Pons (tissue), 1 donor: ENCODE measurements around the gene RABGAP1L.

Experiments used
- DNase-seq: peaks from one replicate; pipeline ENCODE4 v3.0.0-alpha.2; 2016; ENCODE audit warnings: low spot score

RABGAP1L gene

DNA sequence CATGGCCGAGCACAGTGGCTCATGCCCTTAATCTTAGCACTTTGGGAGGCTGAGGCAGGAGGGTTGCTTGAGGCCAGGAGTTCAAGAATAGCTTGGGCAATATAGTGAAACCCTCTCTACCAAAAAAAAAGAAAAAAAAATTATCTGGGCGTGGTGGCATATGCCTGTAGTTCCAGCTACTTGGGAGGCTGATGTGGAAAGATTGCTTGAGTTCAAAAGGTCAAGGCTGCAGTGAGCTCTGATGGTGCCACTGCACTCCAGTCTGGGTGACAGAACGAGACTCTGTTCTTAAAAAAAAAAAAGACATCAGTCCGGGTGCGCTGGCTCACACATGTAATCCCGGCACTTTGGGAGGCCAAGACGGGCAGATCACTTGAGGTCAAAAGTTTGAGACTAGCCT is 589.3 kb downstream of the RABGAP1L start:
- DNase-seq: no peak

DNA sequence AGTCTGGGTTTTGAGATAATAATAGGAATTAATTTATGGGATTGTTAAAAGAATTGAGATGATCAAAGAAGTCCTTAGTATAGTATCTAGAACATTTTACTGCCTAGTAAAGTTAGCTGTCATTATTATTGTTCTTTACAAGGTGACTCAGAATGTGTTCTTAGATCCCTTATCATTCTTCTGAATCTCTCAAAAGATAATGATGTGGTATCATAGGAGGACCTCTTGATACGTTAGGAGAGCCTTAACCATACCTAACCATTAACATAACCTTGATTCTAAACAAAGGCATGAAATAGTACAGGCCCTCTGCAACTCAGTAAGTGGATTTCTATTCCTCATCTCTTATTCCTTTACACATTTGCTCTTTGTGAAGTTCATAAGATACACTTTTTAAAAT is 593.8 kb downstream of the RABGAP1L start:
- no peak for DNase-seq

DNA sequence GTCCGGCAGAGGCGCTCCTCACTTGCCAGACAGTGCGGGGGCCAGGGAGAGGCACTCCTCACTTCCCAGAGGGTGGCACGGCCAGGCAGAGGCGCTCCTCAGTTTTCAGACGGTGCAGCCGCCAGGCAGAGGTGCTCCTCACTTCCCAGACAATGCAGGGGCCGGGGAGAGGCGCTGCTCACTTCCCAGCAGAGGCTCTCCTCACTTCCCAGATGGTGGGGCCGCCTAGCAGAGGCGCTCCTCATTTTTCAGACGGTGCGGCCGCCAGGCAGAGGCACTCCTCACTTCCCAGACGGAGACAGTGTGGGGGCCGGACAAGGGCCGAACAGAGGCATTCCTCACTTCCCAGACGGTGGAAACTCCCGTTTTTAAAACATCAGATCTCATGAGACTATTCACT is 602.0 kb downstream of the RABGAP1L start:
- no peak for DNase-seq

DNA sequence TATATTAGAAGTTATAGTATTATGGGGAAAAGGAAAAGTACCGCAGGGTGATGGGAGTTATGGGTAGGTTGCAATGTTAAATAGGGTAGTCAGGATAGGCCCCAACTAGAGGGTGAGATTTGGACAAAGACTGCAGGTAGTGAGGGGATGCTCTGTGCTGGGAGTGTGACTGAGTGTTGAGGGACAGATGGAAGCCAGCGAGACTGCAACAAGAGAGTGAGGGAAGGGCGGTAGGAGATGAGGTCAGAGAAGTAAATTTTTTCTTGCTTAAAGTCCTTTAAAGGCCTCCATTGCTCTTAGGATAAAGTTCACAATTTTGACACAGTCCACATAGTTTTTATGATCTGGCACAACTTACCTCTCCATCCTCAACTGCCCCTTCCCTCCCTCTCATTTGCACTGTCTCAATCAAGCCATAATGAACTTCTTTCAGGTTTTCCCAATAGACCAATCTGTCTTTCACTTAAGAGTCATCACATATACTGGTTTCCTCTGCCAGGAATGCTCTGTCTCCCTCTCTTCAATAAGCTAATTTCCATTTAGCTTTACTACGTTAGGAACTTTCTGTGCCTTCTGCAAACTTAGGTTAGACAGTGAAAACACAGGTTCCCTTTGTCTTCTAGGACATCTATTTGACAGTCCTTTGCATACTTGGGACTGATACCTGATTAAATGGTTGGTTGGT is 602.7 kb downstream of the RABGAP1L start:
- DNase-seq: no peak

DNA sequence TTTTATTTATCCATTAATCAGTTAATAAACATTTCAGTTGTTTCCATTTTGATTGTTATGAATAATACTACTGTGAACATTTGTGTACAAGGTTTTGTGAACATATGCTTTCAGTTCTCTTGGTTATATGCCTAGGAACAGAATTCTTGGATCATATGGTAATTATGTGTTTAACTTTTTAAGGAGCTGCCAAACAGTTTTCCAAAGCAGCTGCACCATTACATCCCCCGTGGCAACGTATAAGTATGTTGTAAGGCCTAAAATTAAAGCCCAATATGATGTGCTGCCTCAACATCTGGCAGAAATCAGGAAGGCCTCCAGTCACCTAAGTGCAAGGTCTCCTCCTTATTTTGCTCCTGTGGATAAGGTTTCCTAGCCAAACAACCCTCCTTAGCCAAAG is 604.9 kb downstream of the RABGAP1L start:
- no peak for DNase-seq

DNA sequence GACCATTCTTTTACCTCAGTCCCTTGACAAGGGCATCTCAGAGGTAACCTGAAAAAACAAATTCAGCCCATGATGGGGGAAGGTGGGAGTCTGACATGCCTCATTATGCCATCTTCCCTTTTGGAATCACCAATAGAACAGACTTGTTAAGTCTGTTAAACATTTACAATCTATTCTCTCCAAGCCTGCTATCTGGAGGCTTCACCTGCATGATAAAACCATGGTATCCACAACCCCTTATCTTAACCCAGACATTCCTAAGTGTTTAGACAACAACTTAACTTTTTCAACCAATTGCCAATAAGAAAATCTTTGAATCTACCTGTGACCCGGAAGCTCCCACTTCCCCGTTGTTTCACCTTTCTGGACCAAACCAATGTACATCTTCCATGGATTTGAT is 607.4 kb downstream of the RABGAP1L start:
- DNase-seq: no peak

DNA sequence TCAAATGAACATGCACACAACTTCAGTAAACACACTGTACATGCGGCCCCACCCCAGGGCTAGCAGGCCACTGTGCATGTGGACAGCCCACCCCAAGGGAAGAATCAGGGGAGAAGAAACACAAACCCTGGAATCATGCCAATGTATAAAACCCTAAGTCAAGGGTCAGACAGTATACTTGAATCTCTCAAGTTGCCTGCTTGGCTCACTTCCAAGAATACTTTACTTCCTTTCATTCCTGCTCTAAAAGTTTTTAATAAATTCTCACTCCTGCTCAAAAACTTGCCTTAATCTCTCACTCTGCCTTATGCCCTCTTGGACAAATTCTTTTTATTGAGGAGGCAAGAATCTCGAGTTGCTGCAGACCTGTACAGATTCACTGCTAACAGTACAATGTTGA is 609.2 kb downstream of the RABGAP1L start:
- no peak for DNase-seq

DNA sequence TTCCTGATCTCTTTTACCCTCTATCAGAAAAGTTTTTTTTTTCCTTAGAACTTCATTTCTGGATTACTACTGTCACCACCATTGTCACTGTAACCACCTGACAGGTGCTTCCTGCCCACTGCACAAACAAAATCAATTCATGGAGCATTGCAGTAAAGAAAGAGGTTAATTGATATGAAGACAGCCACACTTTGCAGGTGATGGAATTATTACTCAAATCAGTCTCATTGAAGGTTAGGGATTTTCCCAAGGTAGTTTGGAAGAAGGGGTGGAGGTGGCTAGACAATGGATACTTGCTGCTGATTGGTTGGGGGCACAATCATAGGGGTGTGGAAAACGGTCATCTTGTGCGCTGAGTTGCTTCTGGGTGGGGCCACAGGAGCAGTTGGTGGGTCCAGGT is 609.6 kb downstream of the RABGAP1L start:
- DNase-seq: no peak

DNA sequence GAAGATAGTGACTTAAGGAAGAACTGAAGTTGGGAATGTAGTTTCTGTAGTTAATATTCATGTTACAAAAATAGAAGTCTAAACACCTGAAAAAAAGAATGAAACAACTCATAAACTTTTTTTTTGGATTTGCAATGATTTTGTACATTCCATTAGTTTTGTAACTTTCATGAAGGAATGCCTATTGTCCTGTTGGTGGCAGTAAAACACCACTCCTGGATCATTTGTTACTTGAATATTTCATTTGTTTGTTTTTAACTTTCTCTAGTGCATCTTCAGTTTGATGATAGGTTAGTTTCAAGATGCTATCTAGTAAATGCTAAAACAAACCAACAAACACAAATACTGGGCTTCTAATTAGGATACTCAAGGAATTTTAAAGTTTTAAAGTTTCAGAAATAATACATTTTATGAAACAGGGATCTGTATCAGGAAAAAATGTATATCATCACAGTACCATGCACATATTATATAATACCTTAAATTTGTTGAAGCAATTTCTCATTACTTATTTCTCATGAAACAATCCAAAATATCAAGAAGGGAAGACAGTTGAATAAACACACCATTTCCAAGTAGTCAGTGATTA is 610.7 kb downstream of the RABGAP1L start:
- peak; percentile 90 for DNase-seq

DNA sequence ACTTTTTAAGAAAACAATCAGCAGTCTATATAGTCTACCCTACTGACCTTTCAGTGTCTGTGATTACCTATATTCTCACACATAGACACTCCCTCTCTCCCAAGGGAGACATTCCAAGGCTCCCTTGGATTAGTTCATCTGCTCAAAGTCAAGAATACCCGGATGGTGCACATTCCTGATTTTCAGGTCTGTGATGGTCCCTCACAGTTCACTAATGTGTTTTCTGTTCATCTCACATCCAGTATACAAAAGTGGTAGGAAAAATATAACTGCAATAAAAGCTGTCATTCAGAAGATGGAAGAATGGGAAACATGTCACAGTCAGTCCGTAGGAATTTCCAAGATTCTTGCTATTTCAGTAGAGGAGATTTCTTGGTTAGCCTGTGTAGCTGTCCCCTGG is 616.3 kb downstream of the RABGAP1L start:
- no peak for DNase-seq

DNA sequence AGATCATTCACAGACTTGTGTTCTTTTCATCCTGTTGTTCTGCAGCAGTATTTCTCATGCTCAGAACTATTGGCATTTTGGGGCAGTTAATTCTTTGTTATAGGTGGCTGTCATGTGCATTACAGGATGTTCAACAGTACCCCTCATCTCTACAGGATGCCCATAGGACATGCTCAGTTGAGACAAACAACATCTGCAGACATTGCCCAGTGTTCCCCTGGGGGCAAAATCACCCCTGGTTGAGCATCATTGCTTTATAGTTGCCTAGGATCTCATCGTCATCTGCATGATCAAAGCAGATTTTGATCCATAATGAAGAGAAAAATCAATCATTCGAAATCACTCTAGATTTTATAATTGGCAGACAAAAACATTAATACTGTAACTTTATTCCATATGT is 617.9 kb downstream of the RABGAP1L start:
- no peak for DNase-seq

DNA sequence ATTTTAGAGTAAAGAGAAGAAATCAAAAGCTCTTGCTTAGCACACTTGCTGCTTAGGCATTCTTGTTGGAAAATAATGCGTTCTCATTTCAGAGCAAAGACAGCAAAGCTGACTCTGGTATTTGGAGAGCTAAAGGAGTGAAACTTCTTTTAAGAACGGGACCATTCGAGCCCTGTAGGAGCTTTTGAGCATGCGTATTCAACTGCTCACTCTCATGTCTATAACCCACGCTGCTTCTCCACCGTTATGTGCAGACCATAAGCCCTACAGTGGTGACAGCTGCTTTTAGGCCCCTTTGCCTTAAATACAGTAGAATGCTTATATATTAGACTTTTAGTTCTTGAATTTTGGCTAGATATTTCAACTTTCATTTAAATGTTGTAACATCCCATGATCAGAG is 626.2 kb downstream of the RABGAP1L start:
- no peak for DNase-seq

DNA sequence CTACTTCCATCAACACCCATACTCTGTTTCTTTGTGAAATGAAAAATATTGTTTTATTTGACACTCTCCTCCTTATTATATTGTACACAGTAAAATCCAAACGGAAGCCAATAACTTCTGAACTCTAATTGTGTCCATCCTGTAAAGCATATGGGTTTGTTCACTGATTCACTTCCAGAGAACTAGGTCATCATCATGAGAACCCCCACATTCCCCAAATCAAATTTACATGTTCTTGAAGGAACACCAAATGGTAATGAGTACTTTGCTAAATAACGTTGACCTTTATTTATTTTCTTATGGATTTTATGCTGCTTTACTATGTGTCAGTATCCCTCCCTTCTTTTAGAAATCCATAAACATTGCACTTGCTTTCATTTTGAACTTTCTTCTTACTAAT is 627.0 kb downstream of the RABGAP1L start:
- DNase-seq: no peak

DNA sequence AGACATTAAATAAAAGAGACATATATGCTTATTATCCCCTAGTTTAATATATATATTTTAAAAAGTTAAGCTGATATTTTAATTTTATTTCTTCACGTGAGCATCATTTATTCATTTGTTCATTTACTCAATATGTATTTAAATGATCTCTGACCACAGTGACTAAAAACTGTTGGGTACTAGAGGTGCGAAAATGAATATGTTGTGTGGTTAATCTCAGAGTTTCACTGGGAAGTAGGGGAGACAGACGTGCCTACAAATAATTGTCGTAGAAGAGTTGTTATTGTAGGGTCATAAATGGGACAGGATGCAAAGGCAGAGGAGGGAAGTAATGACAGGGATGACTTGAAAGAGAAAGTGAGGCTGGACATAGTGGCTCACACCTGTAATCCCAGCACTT is 627.4 kb downstream of the RABGAP1L start:
- no peak for DNase-seq

DNA sequence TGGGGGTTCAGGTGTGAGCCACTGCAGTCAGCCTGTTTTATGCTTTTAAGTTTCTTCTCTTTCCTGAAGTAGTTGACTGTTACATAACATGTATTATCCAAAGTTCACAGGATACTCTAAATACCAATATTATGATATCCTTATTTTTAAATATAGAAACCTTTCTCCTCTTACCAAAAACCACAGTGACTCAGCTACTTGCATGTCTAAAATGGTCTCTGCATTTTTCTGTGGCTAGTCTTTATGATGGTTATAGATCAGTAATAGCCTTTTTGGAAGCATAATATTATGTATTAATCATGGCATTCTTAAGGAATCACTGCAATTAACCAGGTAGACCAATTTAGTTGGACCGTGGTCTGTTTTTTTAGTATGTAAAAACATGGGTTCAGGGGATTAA is 629.7 kb downstream of the RABGAP1L start:
- no peak for DNase-seq

DNA sequence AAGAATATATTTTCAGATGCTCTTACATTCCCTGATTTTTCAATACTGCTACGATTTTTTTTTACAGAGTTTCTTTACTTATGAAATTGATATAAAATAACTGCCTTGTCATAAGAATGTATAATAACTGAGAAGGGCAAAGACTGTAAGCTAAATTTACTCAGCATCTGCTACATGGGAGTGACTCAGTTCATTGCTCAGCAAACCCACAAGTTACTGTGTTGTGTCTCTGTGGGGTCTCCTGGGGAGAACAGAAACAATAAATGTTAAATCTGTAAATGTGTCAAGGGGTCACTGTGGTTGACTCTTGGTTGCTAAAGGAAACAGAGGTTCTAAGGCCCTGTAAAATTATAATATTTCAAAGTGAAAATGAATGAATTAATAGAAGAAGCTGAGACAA is 630.1 kb downstream of the RABGAP1L start:
- DNase-seq: no peak

DNA sequence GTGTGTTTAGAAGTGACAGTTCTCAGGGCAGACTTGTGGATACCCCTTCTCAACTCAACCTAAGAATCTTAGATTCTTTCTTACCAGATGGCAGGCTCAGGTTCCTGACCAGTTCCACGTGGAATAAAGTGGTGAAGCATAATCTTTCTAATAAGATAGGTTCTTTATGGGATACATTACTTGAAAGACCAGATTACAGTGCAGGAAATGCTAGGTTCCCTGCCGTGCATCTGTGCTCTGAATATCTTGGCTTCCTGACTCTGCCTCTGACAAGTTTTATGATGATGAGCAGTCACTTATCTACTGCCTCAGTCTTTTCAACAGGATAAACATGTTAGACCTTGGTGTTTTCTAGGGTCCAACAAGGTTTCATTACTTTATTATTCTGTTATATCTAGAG is 632.5 kb downstream of the RABGAP1L start:
- no peak for DNase-seq

DNA sequence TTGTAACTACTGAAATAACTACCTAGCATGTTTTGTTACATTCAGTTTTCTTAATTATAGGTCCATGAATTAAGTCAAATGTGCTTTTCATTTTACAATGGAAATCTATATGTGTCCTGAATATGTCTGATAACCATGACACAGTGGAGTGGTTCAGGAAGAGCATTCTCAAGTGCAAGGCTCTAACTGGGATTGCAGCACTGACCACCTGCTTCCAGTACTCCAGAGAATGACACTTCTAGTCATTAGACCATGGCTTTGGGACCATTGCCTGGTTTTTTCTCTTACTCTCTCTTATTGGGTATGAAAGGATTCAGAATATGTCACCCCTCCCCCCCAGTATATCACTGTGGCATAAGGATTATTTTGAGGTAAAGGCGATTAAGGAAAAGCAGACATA is 635.5 kb downstream of the RABGAP1L start:
- DNase-seq: no peak

DNA sequence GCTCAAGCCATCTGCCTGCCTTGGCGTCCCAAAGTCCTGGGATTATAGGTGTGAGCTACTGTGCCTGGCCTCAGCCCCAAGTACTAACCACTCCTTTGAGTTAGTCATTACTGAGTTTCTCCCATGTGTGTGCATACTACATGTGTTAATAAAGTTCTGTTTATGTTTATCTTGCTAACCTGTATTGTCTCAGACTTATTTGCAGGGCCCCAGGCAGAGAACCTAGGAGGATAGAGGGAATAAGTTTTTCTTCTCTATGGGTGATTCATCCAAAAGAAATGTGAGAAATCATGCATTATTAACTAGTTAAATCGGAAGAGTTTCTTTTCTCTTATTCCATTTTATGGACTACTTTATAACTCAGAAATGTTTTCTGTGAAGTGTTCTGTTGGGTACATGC is 636.5 kb downstream of the RABGAP1L start:
- no peak for DNase-seq

DNA sequence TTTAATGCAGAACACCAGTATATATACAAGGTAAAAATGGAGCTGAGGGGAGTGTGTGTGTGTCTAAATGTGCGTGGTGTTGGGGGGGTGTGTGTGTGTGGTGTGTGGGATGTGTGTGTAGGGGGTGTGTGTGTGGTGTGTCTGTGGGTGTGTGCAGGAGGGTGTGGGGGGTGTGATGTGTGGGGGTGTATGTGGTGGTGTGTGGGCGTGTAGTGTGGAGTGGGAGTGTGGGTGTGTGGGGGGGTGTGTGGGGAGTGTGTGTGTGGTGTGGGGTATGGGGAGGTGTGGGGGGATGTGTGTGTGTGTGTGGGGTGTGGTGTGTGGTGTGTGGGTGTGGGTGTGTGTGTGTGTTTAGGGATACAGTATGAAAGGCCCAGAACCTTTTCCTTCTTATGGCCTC is 638.1 kb downstream of the RABGAP1L start:
- no peak for DNase-seq

DNA sequence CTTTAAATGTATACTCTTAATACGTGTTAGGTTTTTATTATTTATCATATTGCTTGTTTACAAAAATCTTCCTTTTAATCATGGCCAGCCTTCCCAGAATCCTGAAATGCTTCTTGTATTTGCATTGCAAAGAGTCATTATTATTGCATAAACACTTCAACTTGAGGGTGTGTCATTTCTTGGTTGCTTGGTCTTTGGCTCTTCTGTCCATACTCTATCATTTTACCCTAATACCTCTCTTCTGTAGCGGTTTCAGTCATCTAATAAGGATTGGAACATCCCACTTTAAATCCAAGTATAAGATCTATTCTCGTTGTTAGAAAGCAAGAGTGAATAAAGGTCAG is 639.8 kb downstream of the RABGAP1L start:
- DNase-seq: no peak

DNA sequence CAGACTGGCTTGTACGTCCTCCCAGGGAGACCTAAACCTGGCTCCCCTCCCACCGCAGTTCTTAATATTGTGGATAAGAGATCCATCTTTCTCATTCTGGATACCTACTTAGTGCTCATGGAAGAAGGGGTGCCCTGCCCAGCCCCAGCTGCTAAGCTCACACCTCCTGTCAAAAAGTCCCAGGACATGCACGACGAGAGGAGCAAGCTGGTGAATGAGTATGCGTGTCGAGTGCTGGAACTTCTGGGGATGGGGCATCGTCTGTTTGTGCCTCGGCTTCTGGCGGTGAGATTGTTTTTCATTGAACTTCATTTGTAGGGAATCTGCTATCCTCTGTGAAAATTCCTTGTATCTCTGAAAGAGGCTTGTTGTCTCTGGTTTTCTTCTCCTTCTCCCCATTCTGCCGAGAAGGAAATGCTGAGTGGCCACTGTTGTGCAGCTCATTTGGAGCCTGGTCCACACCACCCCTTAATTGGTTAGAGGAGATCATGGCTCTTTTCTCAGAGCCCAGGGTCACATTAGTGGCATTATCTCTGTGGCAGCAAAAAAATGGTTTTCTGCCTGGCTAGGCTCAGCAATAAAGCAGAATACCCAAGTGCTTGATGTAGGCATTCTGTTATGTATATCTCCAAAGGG is 641.0 kb downstream of the RABGAP1L start:
- DNase-seq: peak; percentile 59

DNA sequence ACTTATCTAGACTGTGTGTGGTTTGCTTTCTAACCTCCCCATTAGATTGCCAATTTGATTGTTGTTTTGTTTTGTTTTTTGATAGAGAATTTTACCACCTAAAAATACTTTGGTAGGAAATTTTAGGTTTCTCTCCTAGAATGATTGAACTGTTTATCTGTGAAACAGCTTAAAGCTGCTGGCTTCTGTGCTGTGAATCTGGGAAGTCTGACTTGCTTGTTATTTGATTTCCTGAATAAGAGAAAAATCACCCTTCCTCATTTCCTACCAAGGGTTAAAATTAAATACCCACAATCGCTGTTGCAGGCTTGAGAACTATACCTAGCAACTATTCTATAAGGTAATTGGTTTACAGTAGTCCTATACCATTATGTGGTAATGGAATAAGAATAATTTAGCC is 641.6 kb downstream of the RABGAP1L start:
- peak; percentile 53 for DNase-seq

DNA sequence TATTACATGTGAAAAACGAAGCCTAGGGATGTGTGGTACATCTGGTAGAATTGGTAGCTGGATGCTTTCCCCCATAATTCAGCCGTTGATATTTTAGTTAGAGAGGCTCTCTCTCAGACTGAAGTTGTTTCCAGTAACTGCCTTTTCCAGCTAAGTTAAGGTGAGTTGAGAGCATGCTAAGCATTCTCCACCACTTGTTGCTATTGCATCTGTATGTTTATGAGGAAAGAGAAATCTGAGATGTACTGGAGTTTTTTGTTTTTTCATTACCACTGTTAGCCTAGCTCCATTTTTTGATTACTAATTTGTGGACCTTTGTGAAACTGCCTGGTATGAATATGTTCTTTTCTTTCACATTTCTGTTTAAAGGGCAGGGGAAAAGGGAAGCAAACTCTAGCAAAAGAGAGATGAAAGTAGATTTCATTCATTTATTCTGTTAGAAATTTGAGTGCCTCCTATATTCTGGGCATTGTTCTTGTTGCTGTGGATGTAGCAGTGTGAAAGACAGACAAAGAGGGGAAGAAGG is 650.5 kb downstream of the RABGAP1L start:
- no peak for DNase-seq
